ENCODE measurements around the gene USE1.

DNA sequence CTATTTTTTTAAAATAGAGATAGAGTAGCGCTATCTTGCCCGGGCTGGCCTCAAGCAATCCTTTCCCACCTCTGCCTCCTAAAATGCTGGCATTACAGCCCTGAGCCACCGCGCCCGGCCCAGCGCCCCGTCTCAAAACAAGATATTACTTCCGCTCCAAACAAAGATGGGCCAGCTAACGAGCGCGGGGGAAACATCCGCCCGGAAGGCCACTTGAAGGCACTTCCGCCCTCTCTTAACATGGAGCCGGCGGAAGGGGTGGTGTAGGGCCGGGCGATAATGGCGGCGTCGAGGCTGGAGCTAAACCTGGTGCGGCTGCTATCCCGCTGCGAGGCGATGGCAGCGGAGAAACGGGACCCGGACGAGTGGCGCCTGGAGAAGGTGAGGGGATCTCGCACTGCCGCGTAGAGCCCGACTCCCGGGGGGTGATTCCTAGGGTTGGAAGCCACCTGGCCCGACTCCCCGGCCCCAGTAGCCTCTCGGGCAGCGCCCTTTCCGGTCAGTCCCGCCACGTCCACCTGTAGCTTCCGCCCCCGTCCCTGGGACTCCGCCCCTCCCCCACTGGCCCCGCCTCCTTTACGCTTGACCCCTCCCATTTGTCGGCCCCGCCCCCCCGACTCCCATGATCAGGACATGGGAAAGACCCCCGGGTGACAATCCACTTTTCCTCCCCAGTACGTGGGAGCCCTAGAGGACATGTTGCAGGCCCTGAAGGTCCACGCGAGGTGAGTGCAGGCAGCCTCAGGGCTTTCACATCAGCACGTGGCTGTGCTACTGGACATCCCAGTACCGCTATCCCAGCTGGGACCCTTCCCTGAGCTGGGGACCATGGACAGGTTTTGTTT is at the start of gene USE1:
- TF ChIP-seq EZH2 (IDR thresholded peaks at IDR 0.05; ENCODE audit: low read depth, unreplicated experiment) (no peak), CTCF (conservative IDR thresholded peaks at IDR 0.05; ENCODE audit: low read depth in 2 of 2) (no peak), POLR2AphosphoS5 (IDR thresholded peaks at IDR 0.05; ENCODE audit: low read depth) (peak; percentile 68), EZH2phosphoT487 (IDR thresholded peaks at IDR 0.05; ENCODE audit: unreplicated experiment) (no peak), ZNF331 (CRISPR knock-in tag; IDR thresholded peaks at IDR 0.05; ENCODE audit: low read depth) (no peak), REST (IDR thresholded peaks at IDR 0.05; ENCODE audit: unreplicated experiment) (peak; percentile 41), ZNF114 (CRISPR knock-in tag; IDR thresholded peaks at IDR 0.05) (no peak), JUNB (IDR thresholded peaks at IDR 0.05; ENCODE audit: unreplicated experiment) (no peak), STAT1 (IDR thresholded peaks at IDR 0.05; ENCODE audit: unreplicated experiment) (no peak), CREB1 (CRISPR knock-in tag; IDR thresholded peaks at IDR 0.05; ENCODE audit: low read depth) (0 out of 2 replicates have a peak, but pooled peaks have one; percentile 32)

Measured in GM23338 (cell line).